ENCODE measurements around the gene SH2D3A. TPM values are rescaled to one million over a fixed set of nuclear protein-coding genes. Genes with fewer than 3 reads are reported as not detected.

SH2D3A gene
- total and polyA plus RNA-seq, 2 donors (not counting 3 experiments of a cell fraction or from before 2014, with no cell fraction given): 0.04 to 0.53 TPM

DNA sequence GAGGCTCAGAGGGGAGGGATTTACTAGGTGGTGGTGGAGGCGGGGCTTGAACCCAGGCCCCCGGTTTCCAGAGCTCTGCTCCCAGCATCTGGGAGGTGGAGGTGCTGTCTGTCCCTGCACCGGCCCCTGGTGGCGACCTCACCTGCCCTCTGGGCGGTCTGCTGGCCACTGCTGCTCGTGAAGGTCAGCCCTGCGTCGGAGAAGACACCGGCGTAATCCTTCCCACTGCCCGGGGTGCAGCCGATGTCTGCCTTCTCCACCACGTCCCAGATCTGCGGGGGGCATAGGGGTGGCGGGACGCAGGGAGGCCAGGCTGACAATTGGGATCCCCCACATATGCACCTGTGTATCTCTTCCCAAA is 59.6 kb downstream of the SH2D3A start:
- H3K9ac ChIP-seq (replicated peaks; ENCODE audit: extremely low read depth, insufficient read depth, low read length): no peak overlapping the region
- no peaks in the 10 kb centered on the region for H4K20me1 ChIP-seq (replicated peaks; ENCODE audit: control insufficient read depth, extremely low read depth, insufficient read depth, low read length)
- ChIA-PET CTCF (no interaction called here), POLR2A (no interaction called here)
- no peak for DNase-seq (ENCODE audit: low read depth, low spot score)
- peaks cover 2 to 5% of the 10 kb centered on the region in 2 experiments for H3K27me3 ChIP-seq (ENCODE audit: control insufficient read depth in 2 of 2, insufficient read depth in 2 of 2, low read length in 2 of 2)
- H3K9me3 ChIP-seq (replicated peaks; ENCODE audit: control insufficient read depth, insufficient read depth, low read length): no peaks in the 10 kb centered on the region
- H3K9me1 ChIP-seq (replicated peaks; ENCODE audit: control insufficient read depth, extremely low read depth, insufficient read depth, low read length): no peaks in the 10 kb centered on the region
- no peak overlapping the region for H3K4me3 ChIP-seq (replicated peaks in 1 of 3; ENCODE audit: insufficient read depth in 1 of 3, low read depth in 1 of 3, low read length in 3 of 3)
- FAIRE-seq: no peak
- no peak overlapping the region for H2AFZ ChIP-seq (ENCODE audit: low read depth, low read length)
- dilution Hi-C loops (cut with MboI; ENCODE audit: extremely low pct_ligation_motif_present, low sequenced_read_pairs) (no loop called here), intact Hi-C loops (cut with micrococcal nuclease) (no loop called here)
- H3K4me2 ChIP-seq (ENCODE audit: insufficient read depth, low read length): no peak overlapping the region
- BruUV-seq (replicated peaks): no TSS peak
- TF ChIP-seq EZH2 (IDR thresholded peaks at IDR 0.05; ENCODE audit: borderline replicate concordance, low read depth, low read length, severe bottlenecking) (no peak), POLR2A (IDR thresholded peaks at IDR 0.05; ENCODE audit: low read depth, low read length) (no peak), MYC (IDR thresholded peaks at IDR 0.05; ENCODE audit: low read depth, low read length) (no peak), GATA2 (IDR thresholded peaks at IDR 0.05; ENCODE audit: insufficient read depth, insufficient read length, low read depth, low read length) (no peak), JUN (IDR thresholded peaks at IDR 0.05; ENCODE audit: borderline replicate concordance, insufficient read depth, insufficient read length, low read depth) (no peak), POLR2AphosphoS5 (IDR thresholded peaks at IDR 0.05; ENCODE audit: insufficient read depth, low read depth, low read length) (no peak), FOS (IDR thresholded peaks at IDR 0.05; ENCODE audit: borderline replicate concordance, insufficient read depth, low read length) (no peak)
- TF ChIP-seq, protein P1, sequence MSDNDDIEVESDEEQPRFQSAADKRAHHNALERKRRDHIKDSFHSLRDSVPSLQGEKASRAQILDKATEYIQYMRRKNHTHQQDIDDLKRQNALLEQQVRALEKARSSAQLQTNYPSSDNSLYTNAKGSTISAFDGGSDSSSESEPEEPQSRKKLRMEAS (IDR thresholded peaks at IDR 0.05; ENCODE audit: insufficient read depth, insufficient read length): no peak
- TF ChIP-seq, protein P2, sequence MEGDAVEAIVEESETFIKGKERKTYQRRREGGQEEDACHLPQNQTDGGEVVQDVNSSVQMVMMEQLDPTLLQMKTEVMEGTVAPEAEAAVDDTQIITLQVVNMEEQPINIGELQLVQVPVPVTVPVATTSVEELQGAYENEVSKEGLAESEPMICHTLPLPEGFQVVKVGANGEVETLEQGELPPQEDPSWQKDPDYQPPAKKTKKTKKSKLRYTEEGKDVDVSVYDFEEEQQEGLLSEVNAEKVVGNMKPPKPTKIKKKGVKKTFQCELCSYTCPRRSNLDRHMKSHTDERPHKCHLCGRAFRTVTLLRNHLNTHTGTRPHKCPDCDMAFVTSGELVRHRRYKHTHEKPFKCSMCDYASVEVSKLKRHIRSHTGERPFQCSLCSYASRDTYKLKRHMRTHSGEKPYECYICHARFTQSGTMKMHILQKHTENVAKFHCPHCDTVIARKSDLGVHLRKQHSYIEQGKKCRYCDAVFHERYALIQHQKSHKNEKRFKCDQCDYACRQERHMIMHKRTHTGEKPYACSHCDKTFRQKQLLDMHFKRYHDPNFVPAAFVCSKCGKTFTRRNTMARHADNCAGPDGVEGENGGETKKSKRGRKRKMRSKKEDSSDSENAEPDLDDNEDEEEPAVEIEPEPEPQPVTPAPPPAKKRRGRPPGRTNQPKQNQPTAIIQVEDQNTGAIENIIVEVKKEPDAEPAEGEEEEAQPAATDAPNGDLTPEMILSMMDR (IDR thresholded peaks at IDR 0.05; ENCODE audit: extremely low read depth in 1 of 2, insufficient read depth in 1 of 2, low read depth in 1 of 2, low read length in 2 of 2): no peak
- no peak overlapping the region for H3K27ac ChIP-seq (ENCODE audit: insufficient read depth, low read depth, low read length)
- H3K79me2 ChIP-seq (ENCODE audit: control insufficient read depth, insufficient read depth, low read length): no peaks in the 10 kb centered on the region
- H3K4me1 ChIP-seq (ENCODE audit: control insufficient read depth, extremely low read depth, insufficient read depth, low read length): no peaks in the 10 kb centered on the region
- no peaks in the 10 kb centered on the region for H3K36me3 ChIP-seq (ENCODE audit: control insufficient read depth in 2 of 2, extremely low read depth in 1 of 2, insufficient read depth in 2 of 2, low read length in 2 of 2)
